ENCODE results near the gene SFXN4. TPM values are rescaled to one million over a fixed set of nuclear protein-coding genes. Genes with fewer than 3 reads are reported as not detected.

The SFXN4 gene, protein sequence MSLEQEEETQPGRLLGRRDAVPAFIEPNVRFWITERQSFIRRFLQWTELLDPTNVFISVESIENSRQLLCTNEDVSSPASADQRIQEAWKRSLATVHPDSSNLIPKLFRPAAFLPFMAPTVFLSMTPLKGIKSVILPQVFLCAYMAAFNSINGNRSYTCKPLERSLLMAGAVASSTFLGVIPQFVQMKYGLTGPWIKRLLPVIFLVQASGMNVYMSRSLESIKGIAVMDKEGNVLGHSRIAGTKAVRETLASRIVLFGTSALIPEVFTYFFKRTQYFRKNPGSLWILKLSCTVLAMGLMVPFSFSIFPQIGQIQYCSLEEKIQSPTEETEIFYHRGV
- 26.7 and 29.5 TPM in 2 replicates for total RNA-seq

DNA sequence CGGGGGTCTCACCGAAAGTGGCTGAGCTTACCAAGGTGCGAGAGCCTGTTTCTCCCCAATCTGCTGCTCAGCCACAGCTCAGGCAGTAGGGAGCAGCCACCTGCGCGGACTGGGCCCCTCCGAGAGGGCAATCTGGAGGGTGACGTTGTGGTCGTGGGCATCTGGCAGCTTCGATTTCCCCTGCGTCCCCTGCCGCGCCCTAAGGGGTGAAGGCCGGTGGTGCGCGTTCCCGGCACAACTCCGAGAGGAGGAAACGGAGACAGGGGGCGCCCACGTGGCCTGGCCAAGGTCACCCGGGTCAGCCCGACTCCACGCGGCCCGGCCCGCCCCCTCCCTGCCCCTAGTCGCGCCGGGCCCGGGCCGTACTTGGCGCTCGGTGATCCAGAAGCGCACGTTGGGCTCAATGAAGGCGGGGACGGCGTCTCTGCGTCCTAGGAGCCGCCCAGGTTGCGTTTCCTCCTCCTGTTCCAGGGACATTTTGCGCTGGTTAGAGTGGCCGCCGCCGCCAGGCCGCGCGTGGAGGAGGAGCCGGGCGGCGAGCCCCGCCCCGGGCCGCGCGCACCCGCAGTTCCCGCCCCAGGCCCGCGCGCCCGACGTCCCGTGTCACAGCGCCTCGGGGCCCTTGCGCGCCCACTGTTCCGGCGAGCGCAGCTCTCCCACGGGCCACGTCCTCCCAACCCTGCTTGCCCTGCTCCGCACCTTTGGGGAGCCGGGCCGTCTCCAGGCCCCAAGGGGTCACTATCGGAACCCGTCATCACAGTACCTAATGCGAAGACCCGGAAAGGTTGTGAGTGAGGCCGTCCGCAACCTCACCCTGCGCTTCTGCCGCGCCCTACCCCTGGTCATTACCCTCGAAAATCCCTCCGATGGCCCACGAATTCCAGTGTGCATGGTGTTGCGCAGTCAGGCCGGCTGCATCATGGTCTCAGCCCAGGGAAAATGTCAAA is at the start of gene SFXN4:
Gene SFXN4, minus strand, starts transcription at position 544 of the 947 bp plus-strand sequence. Its CDS starts 67 bp downstream, at position 477.

GRCh38 chr10:119207366-119207666 is 41.8 kb upstream of the SFXN4 start, which contains the start of gene GRK5:
Gene GRK5 (plus strand): TSS chr10:119207571. CDS start chr10:119207918, 347 bp downstream.

GRCh38 chr10:119178372-119179119 is 13.0 kb upstream of the SFXN4 start, which contains the start of gene PRDX3:
Gene PRDX3 (minus strand): TSS chr10:119178812. CDS start chr10:119178790, 22 bp downstream.

DNA sequence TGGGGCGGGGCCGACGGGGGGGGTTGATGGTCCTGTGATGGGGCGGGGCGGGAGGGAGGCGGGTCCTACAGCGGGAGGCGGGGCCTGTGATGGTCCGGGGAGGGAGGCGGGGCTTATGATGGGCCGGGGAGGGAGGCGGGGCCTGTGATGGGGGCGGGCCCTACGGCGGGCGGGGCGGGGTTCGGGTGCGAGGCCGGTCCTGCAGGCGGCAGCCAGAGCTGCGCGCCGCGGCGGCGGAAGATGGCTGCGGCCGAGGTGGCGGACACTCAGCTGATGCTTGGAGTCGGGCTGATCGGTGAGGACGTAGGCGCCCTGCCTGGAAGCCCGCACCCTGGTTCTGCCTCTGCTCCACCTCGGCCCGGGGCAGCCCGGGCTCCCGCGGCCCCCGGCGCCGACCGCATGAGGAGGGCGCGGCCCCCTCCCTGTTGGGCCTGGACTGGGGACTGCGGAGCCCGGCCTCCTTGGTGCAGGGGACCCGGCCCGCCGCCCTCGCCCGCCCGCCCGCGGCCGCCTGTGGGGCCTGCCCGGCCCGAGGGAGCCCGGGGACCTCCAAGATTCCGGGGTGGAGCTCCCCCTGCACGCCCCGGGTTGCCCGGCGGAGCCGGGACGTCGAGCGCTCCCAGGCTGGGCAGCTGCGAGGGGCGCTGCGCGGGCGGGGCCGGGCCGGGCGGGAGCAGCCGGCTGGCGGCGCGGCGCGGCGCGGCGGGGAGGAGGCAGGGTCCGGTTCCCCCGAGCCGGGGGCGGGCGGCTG is 61.4 kb downstream of the SFXN4 start, which contains the start of gene DENND10:
Gene DENND10, plus strand, starts transcription at position 211 of the 751 bp plus-strand sequence. Its CDS starts 30 bp downstream, at position 241.

Other genes with a start within 250 kb of the SFXN4 start
- 1.7 and 2.0 TPM in 2 replicates for gene NANOS1, start 136.0 kb downstream of the SFXN4 start, total RNA-seq
- 78.3 and 88.7 TPM in 2 replicates for gene EIF3A, start 84.9 kb downstream of the SFXN4 start, total RNA-seq
- gene DENND10, start 61.6 kb downstream of the SFXN4 start, total RNA-seq: 62.9 and 66.5 TPM in 2 replicates
- gene PRDX3, start 13.1 kb upstream of the SFXN4 start, total RNA-seq: 115 and 144 TPM in 2 replicates
- 10.4 and 10.9 TPM in 2 replicates for gene GRK5, start 41.9 kb upstream of the SFXN4 start, total RNA-seq

All from cardiac ventricle fibroblast (primary cell).